Common myeloid progenitor, CD34-positive (primary cell): Measurements from ENCODE around the gene HPSE.

Source experiments
- CTCF ChIA-PET: fragments of 350-600 bp; sonication (Branson Sonifier 250); formaldehyde crosslinking; loops from one replicate; lab custom pipeline; 2021; ENCODE audit warnings: antibody characterized with exemption; lab: Charles Lee
- POLR2A ChIA-PET: fragments of 350-600 bp; sonication (Branson Sonifier 250); formaldehyde crosslinking; loops from one replicate; lab custom pipeline; 2021; ENCODE audit warnings: antibody characterized with exemption; lab: Charles Lee
- DNase-seq, 3 donors: peaks; one replicate each; pipeline versions ENCODE4 v3.0.0 to v3.0.0-alpha.2; 2013
- H3K27ac ChIP-seq, 2 experiments: 1 replicate in 1 of 2; 2 replicates in 1 of 2; pipeline ENCODE4 v1.7.0; 2013; ENCODE audit warnings: inconsistent platforms in 2 of 2, low read length in 2 of 2, mild to moderate bottlenecking in 2 of 2, low read depth in 1 of 2, moderate library complexity in 1 of 2; ENCODE audit not compliant: severe bottlenecking in 2 of 2, insufficient read depth in 1 of 2, poor library complexity in 1 of 2
- H3K27me3 ChIP-seq, 5 experiments: replicated peaks in 2 of 5; 1 replicate in 3 of 5; 2 replicates in 2 of 5; pipeline versions ENCODE4 v1.6.1 to v1.7.0; 2013; ENCODE audit warnings: low read length in 4 of 5, mild to moderate bottlenecking in 2 of 5, moderate library complexity in 2 of 5, inconsistent platforms in 1 of 5; ENCODE audit not compliant: insufficient read depth in 5 of 5, control insufficient read depth in 4 of 5
- H3K36me3 ChIP-seq, 4 experiments: 1 replicate in 2 of 4; 2 replicates in 2 of 4; pipeline versions ENCODE4 v1.6.1 to v1.7.0; 2013; ENCODE audit warnings: low read length in 3 of 4, control low read depth in 1 of 4, mild to moderate bottlenecking in 1 of 4; ENCODE audit not compliant: control insufficient read depth in 4 of 4, insufficient read depth in 4 of 4
- H3K4me1 ChIP-seq, 4 experiments: 1 replicate in 3 of 4; 2 replicates in 1 of 4; pipeline versions ENCODE4 v1.6.1 to v1.7.1; 2013; ENCODE audit warnings: low read length in 3 of 4, mild to moderate bottlenecking in 3 of 4, control low read depth in 1 of 4, inconsistent platforms in 1 of 4, moderate library complexity in 1 of 4; ENCODE audit not compliant: control insufficient read depth in 4 of 4, insufficient read depth in 4 of 4; ENCODE audit errors: control extremely low read depth in 1 of 4
- H3K4me3 ChIP-seq, 7 experiments: 1 replicate in 4 of 7; 2 replicates in 3 of 7; pipeline versions ENCODE4 v1.5.1 to v1.7.0; 2013; ENCODE audit warnings: mild to moderate bottlenecking in 7 of 7, low read length in 6 of 7, moderate library complexity in 6 of 7, inconsistent platforms in 2 of 7, low read depth in 2 of 7, control low read depth in 1 of 7; ENCODE audit not compliant: insufficient read depth in 4 of 7, control insufficient read depth in 1 of 7; ENCODE audit errors: extremely low read depth in 1 of 7
- H3K9me3 ChIP-seq, 5 experiments: 1 replicate in 4 of 5; 2 replicates in 1 of 5; pipeline versions ENCODE4 v1.6.1 to v1.7.1; 2013; ENCODE audit warnings: low read length in 4 of 5, mild to moderate bottlenecking in 2 of 5, inconsistent platforms in 1 of 5, low read depth in 1 of 5, moderate library complexity in 1 of 5; ENCODE audit not compliant: control insufficient read depth in 4 of 5, insufficient read depth in 2 of 5; ENCODE audit errors: control extremely low read depth in 1 of 5
- WGBS: methylation state at CpG from one replicate; pipeline ENCODE4 v1.1.5; 2013; ENCODE audit not compliant: insufficient coverage; 5-methylcytosine and 5-hydroxymethylcytosine counted together

Gene HPSE

DNA sequence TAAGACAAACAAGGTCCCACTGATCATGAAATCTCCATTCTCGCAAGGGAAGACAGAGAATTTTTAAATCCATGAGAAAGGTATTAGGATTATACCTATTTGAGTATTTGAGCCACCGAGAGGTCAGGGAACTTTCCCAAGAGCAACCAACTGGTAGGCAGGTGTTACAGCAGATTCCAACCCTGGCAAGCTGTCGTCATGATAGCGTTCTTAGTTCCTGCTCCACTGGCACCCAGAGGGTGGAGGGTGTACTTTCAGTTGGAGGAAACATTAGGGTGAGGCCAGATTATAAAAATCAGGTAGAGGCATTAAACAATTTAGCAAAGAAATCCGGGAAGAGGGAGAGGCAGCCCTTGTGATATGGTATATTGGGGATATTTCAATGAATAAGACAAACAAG is 73.3 kb downstream of the HPSE start:
- Histone ChIP-seq H3K36me3 (peaks cover 12 to 33% (median 26%) of the 10 kb centered on the region in 4 experiments), H3K9me3 (no peaks in the 10 kb centered on the region), H3K27ac (no peak overlapping the region), H3K27me3 (no peaks in the 10 kb centered on the region), H3K4me1 (peaks cover 0 to 6% (median 1%) of the 10 kb centered on the region in 4 experiments), H3K4me3 (no peak overlapping the region)
- DNase-seq, result no peak
- CTCF ChIA-PET, result interaction anchor here (1.1 to 3.3 kb wide), 7 partner anchors 9 to 205 kb away, joined by 3 to 14 read pairs (median 6); no protein-coding TSS in a partner anchor
- 99% methylated on average over 5 of the region's 5 CpGs for WGBS
- POLR2A ChIA-PET, result no interaction called here

GRCh38 chr4:83259586-83259985 is 75.1 kb downstream of the HPSE start:
- DNase-seq, result no peak
- Histone ChIP-seq H3K27me3 (no peaks in the 10 kb centered on the region), H3K4me3 (no peak overlapping the region), H3K36me3 (peaks cover 7 to 26% (median 19%) of the 10 kb centered on the region in 4 experiments), H3K27ac (no peak overlapping the region), H3K4me1 (peaks cover 0 to 6% (median 4%) of the 10 kb centered on the region in 4 experiments), H3K9me3 (no peaks in the 10 kb centered on the region)
- POLR2A ChIA-PET, result no interaction called here
- CTCF ChIA-PET, result interaction anchor here (1.3 to 3.3 kb wide), 4 partner anchors 21 to 224 kb away, joined by 4 to 14 read pairs (median 7); partner anchors contain the start of gene COPS4
- WGBS, result no CpG with 5 or more reads among the region's 1 CpG

- H3K9me3 ChIP-seq, result no peaks in the 10 kb centered on the region
- no peak overlapping the region for H3K4me3 ChIP-seq
- CTCF ChIA-PET, result no interaction called here
- DNase-seq, result no peak
- H3K27me3 ChIP-seq, result no peaks in the 10 kb centered on the region
- no peak overlapping the region for H3K27ac ChIP-seq
- POLR2A ChIA-PET, result no interaction called here
- peaks cover 0 to 6% (median 4%) of the 10 kb centered on the region in 4 experiments for H3K4me1 ChIP-seq
- H3K36me3 ChIP-seq, result peaks cover 4 to 23% (median 17%) of the 10 kb centered on the region in 4 experiments
Measured at GRCh38 chr4:83258461-83258860, 76.2 kb downstream of the HPSE start.

GRCh38 chr4:83257811-83258210 is 76.8 kb downstream of the HPSE start:
- ChIA-PET CTCF (interaction anchor here (0.9 to 1.8 kb wide), 3 partner anchors 8 to 176 kb away, joined by 3 to 12 read pairs (median 4); no protein-coding TSS in a partner anchor), POLR2A (interaction anchor here (0.7 kb wide), 1 partner anchor 400 kb away, joined by 3 read pairs; no protein-coding TSS in a partner anchor)
- no peaks in the 10 kb centered on the region for H3K27me3 ChIP-seq
- peaks cover 4 to 18% (median 13%) of the 10 kb centered on the region in 4 experiments for H3K36me3 ChIP-seq
- H3K4me3 ChIP-seq, result no peak overlapping the region
- no peak overlapping the region for H3K27ac ChIP-seq
- H3K9me3 ChIP-seq, result no peaks in the 10 kb centered on the region
- WGBS, result 99% methylated on average over 5 of the region's 7 CpGs
- H3K4me1 ChIP-seq, result peaks cover 0 to 9% (median 5%) of the 10 kb centered on the region in 4 experiments
- no peak for DNase-seq

- DNase-seq, result no peak
- H3K4me1 ChIP-seq, result peaks cover 0 to 12% (median 5%) of the 10 kb centered on the region in 4 experiments
- H3K27me3 ChIP-seq, result no peaks in the 10 kb centered on the region
- H3K4me3 ChIP-seq, result no peak overlapping the region
- no CpG with 5 or more reads among the region's 1 CpG for WGBS
- CTCF ChIA-PET, result no interaction called here
- H3K27ac ChIP-seq, result no peak overlapping the region
- H3K36me3 ChIP-seq, result peaks cover 0 to 5% (median 0%) of the 10 kb centered on the region in 4 experiments
- H3K9me3 ChIP-seq, result no peaks in the 10 kb centered on the region
- POLR2A ChIA-PET, result no interaction called here
Measured at GRCh38 chr4:83255584-83255983, 79.1 kb downstream of the HPSE start.

DNA sequence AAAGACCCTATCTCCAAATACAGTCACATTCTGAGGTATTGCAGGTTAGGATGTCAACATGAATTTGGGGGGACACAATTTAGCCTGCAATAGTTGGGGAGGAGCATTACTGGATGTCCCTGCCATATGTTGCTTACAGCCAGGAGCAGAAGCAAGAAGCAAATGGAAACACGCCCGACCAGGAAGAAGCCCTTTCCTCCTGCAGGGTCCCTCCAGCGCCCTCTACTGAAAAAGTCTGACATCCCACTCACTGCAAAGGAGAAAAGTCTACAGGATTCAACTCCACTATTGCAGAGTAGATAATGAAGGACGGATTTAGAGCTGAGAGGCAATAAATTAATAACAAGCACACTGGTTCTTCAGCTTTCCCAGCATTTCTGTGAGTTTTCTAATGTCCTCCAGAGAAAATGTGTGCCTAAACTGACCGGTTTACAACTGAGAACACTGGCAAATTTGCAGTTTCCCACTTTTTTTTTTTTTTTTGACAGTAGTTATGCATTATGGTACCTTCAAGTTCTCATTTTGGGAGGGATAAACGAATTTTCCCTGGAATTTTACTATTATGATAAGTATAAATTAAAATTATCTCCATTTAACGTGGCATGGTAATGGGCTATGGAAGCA is 81.8 kb downstream of the HPSE start:
- ChIA-PET POLR2A (no interaction called here), CTCF (interaction anchor here (0.6 to 3.4 kb wide), 16 partner anchors 10 to 329 kb away, joined by 3 to 18 read pairs (median 4); no protein-coding TSS in a partner anchor)
- Histone ChIP-seq H3K27ac (no peak overlapping the region), H3K27me3 (no peaks in the 10 kb centered on the region), H3K9me3 (no peaks in the 10 kb centered on the region), H3K4me1 (peaks cover 0 to 11% (median 5%) of the 10 kb centered on the region in 4 experiments), H3K4me3 (no peak overlapping the region), H3K36me3 (peaks cover 0 to 4% (median 0%) of the 10 kb centered on the region in 4 experiments)
- WGBS, result 100% methylated on average over 1 of the region's 7 CpGs
- peak; percentile 80 to 90 (median 86) for DNase-seq

- POLR2A ChIA-PET, result interaction anchor here (0.6 kb wide), 1 partner anchor 152 kb away, joined by 3 read pairs; no protein-coding TSS in a partner anchor
- Histone ChIP-seq H3K9me3 (no peaks in the 10 kb centered on the region), H3K4me3 (no peak overlapping the region), H3K36me3 (peaks cover 0 to 4% (median 0%) of the 10 kb centered on the region in 4 experiments), H3K4me1 (peaks cover 0 to 11% (median 5%) of the 10 kb centered on the region in 4 experiments), H3K27me3 (no peaks in the 10 kb centered on the region), H3K27ac (no peak overlapping the region)
- CTCF ChIA-PET, result interaction anchor here (0.8 to 4.0 kb wide), 18 partner anchors 10 to 275 kb away, joined by 3 to 22 read pairs (median 3); no protein-coding TSS in a partner anchor
- DNase-seq, result no peak
- 60% methylated on average over 1 of the region's 2 CpGs for WGBS
Measured at GRCh38 chr4:83251447-83251830, 83.2 kb downstream of the HPSE start.
